Panc1 (cell line): ENCODE results near the gene MVK. TPM values are rescaled to one million over a fixed set of nuclear protein-coding genes. Genes with fewer than 3 reads are reported as not detected.

ENCODE experiments used
- ATAC-seq: fragments of 200-7000 bp; cut with Tn5 transposase; 2 replicates; pipeline ENCODE4 v1.9.1; 2020; ENCODE audit warnings: mild to moderate bottlenecking, moderate library complexity
- BruUV-seq: library from RNA; stranded (reverse); fragments of 400-500 nt; replicated peaks from 2 replicates; lab custom pipeline; 2021; lab: Mats Ljungman, UMichigan
- CTCF ChIA-PET: fragments of 300-600 bp; sonication (Branson Sonifier 250); formaldehyde crosslinking; loops from one replicate; lab custom pipeline; 2022; ENCODE audit warnings: antibody characterized with exemption; lab: Charles Lee
- POLR2A ChIA-PET: fragments of 300-600 bp; sonication (Branson Sonifier 250); formaldehyde crosslinking; loops from one replicate; lab custom pipeline; 2022; ENCODE audit warnings: antibody characterized with exemption; lab: Charles Lee
- DNase-seq: peaks from one replicate; pipeline ENCODE4 v3.0.0-alpha.2; 2010; ENCODE audit warnings: low read depth, low spot score
- H3K27ac ChIP-seq: 2 replicates; pipeline ENCODE4 v1.5.1; 2011; ENCODE audit warnings: mild to moderate bottlenecking, low read length, inconsistent platforms
- H3K27me3 ChIP-seq: fragments of 200-500 bp; sonication (Bioruptor generic); 2 replicates; pipeline ENCODE4 v1.6.0; 2014; ENCODE audit warnings: low read length, inconsistent platforms; ENCODE audit not compliant: control insufficient read depth, insufficient read depth
- H3K36me3 ChIP-seq: fragments of 200-500 bp; sonication (Bioruptor generic); 2 replicates; pipeline ENCODE4 v1.5.1; 2014; ENCODE audit warnings: inconsistent platforms, mild to moderate bottlenecking, low read length, moderate library complexity; ENCODE audit not compliant: control insufficient read depth, insufficient read depth
- H3K4me1 ChIP-seq: 2 replicates; pipeline ENCODE4 v1.5.1; 2011; ENCODE audit warnings: inconsistent platforms, mild to moderate bottlenecking, low read length, moderate library complexity; ENCODE audit not compliant: control insufficient read depth, insufficient read depth
- H3K4me3 ChIP-seq, 2 experiments: 2 replicates each; pipeline ENCODE4 v1.5.1; 2011 to 2012; ENCODE audit warnings: low read depth in 2 of 2, low read length in 2 of 2, mild to moderate bottlenecking in 2 of 2, inconsistent platforms in 1 of 2, moderate library complexity in 1 of 2
- H3K9me3 ChIP-seq: fragments of 200-500 bp; sonication (Bioruptor generic); 2 replicates; pipeline ENCODE4 v1.5.1; 2014; ENCODE audit warnings: low read depth, mild to moderate bottlenecking, inconsistent platforms, low read length, moderate library complexity; ENCODE audit not compliant: control insufficient read depth, insufficient read depth
- CTCF ChIP-seq: fragments of 450-650 bp; IDR thresholded peaks from 2 replicates; pipeline ENCODE4 v1.5.1; 2017; ENCODE audit warnings: mild to moderate bottlenecking
- POLR2AphosphoS5 ChIP-seq: IDR thresholded peaks from 2 replicates; pipeline ENCODE4 v1.6.1; 2012; ENCODE audit warnings: mild to moderate bottlenecking, low read depth, low read length, moderate library complexity
- REST ChIP-seq, 2 experiments: IDR thresholded peaks; 2 replicates each; pipeline ENCODE4 v1.6.1; 2011 to 2012; ENCODE audit warnings: low read depth in 2 of 2, control low read depth in 1 of 2, low read length in 1 of 2, mild to moderate bottlenecking in 1 of 2, moderate library complexity in 1 of 2; ENCODE audit not compliant: insufficient read depth in 1 of 2
- SIN3A ChIP-seq: IDR thresholded peaks from 2 replicates; pipeline ENCODE4 v1.6.1; 2012; ENCODE audit warnings: low read depth, mild to moderate bottlenecking, low read length, moderate library complexity, borderline replicate concordance; ENCODE audit not compliant: insufficient read depth
- TCF7L2 ChIP-seq: IDR thresholded peaks from 2 replicates; pipeline ENCODE4 v1.6.1; 2011; ENCODE audit warnings: mild to moderate bottlenecking, low read depth, low read length, inconsistent platforms
- in situ Hi-C: cut with HindIII; loops from 2 replicates; pipeline ENCODE4 v1.10.0; 2016; ENCODE audit warnings: low sequenced_read_pairs, low pct_unique_long_range_greater_than_20kb
- intact Hi-C: fragments of 100-400 bp; cut with micrococcal nuclease; formaldehyde crosslinking; loops from one replicate; pipeline ENCODE4 v1.10.0; 2022; ENCODE audit not compliant: unreplicated experiment
- total RNA-seq: library from RNA; stranded (reverse); gene quantifications from one replicate; pipeline ENCODE4 v1.2.1, GENCODE V29; 2021; ENCODE audit not compliant: unreplicated experiment

Gene MVK
- total RNA-seq, 1 experiment from 2014 or later, result 41.6 TPM

GRCh38 chr12:109583733-109584132, 10.1 kb downstream of the MVK start:
- Histone ChIP-seq H3K27ac (no peak overlapping the region), H3K9me3 (no peaks in the 10 kb centered on the region), H3K4me1 (no peaks in the 10 kb centered on the region), H3K4me3 (no peak overlapping the region), H3K27me3 (no peaks in the 10 kb centered on the region), H3K36me3 (no peaks in the 10 kb centered on the region; the same call in 1 of the 2 replicates)
- TF ChIP-seq TCF7L2, result no peak
- no peak for TF ChIP-seq REST (IDR thresholded peaks at IDR 0.05; ENCODE audit: insufficient read depth in 1 of 2, low read depth in 2 of 2, low read length in 1 of 2)
- TF ChIP-seq POLR2AphosphoS5, result no peak
- TF ChIP-seq SIN3A, result no peak
- no peak for TF ChIP-seq CTCF
- no TSS peak for BruUV-seq
- in situ Hi-C loops (no loop called here), intact Hi-C loops (no loop called here)
- ATAC-seq, result no peak
- ChIA-PET CTCF (no interaction called here), POLR2A (no interaction called here)
- DNase-seq, result no peak

- POLR2A ChIA-PET, result no interaction called here
These were observed 13.0 kb downstream of the MVK start for GRCh38 chr12:109586385-109587296.

More at GRCh38 chr12:109586385-109587296, 13.0 kb downstream of the MVK start:
- H3K4me3 ChIP-seq, result no peak overlapping the region
- no peaks in the 10 kb centered on the region for H3K9me3 ChIP-seq
- ATAC-seq (no peak), DNase-seq (no peak)
- H3K4me1 ChIP-seq, result no peaks in the 10 kb centered on the region
- no TSS peak for BruUV-seq
- H3K36me3 ChIP-seq, result no peaks in the 10 kb centered on the region; the same call in 1 of the 2 replicates
- TF ChIP-seq REST (IDR thresholded peaks at IDR 0.05; ENCODE audit: insufficient read depth in 1 of 2, low read depth in 2 of 2, low read length in 1 of 2) (no peak), POLR2AphosphoS5 (no peak), SIN3A (no peak), CTCF (no peak), TCF7L2 (no peak)
- CTCF ChIA-PET, result no interaction called here
- no peak overlapping the region for H3K27ac ChIP-seq
- intact Hi-C loops (no loop called here), in situ Hi-C loops (no loop called here)
- H3K27me3 ChIP-seq, result no peaks in the 10 kb centered on the region
